PC-3 (cell line): ENCODE results near the gene MEIOSIN.

ENCODE experiments used
- EZH2 ChIP-seq: fragments of 300-600 bp; sonication (generic); IDR thresholded peaks from one replicate; pipeline ENCODE4 v1.6.1; 2017; ENCODE audit warnings: antibody characterized with exemption, mild to moderate bottlenecking, low read length; ENCODE audit not compliant: unreplicated experiment
- EZH2phosphoT487 ChIP-seq: fragments of 300-600 bp; sonication (generic); IDR thresholded peaks from 2 replicates; pipeline ENCODE4 v1.6.1; 2018; ENCODE audit warnings: mild to moderate bottlenecking, antibody characterized with exemption, low read length, borderline replicate concordance
- TF ChIP-seq, protein P1 (sequence below): fragments of 300-600 bp; sonication (generic); conservative IDR thresholded peaks from 2 replicates; pipeline ENCODE4 v1.5.1; 2017; ENCODE audit warnings: antibody characterized with exemption, low read depth, mild to moderate bottlenecking, low read length

DNA sequence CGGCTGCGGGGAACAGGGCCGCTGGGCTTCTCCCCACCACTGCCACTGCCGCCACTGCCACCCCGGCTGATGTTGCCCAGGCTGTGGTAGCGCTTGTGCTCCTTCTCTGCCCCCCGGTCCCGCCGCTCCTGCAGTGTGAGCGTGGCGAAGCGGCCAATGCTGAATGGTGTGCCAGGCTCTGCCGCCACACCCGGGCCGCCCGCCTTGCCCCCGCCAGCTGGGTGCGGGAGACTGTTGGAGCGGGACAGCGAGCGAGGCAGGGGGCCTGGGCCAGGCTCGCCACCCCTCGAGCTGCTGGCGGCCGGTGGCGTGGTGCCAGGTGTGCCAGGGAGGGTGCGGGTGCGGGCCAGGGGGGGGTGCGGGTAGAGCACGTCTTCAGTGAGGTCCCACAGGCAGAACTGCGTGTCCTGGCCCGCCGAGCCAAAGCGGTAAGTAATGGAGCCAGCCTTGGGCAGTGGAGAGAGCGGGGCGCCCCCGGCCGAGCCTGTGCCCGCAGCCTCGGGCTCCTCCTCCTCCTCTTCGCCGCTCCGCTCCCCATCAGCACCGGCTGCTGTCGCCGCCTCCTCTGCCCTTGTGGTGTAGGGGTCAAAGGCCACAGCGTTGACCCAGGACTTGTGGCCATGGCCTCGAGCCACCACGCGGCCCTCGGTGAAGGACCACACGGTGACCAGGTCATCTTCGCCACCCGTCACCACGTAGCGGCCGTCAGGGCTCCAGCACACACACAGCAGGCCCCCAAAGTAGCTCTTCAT lies 52.7 kb downstream of the MEIOSIN start:
- TF ChIP-seq, protein P1, sequence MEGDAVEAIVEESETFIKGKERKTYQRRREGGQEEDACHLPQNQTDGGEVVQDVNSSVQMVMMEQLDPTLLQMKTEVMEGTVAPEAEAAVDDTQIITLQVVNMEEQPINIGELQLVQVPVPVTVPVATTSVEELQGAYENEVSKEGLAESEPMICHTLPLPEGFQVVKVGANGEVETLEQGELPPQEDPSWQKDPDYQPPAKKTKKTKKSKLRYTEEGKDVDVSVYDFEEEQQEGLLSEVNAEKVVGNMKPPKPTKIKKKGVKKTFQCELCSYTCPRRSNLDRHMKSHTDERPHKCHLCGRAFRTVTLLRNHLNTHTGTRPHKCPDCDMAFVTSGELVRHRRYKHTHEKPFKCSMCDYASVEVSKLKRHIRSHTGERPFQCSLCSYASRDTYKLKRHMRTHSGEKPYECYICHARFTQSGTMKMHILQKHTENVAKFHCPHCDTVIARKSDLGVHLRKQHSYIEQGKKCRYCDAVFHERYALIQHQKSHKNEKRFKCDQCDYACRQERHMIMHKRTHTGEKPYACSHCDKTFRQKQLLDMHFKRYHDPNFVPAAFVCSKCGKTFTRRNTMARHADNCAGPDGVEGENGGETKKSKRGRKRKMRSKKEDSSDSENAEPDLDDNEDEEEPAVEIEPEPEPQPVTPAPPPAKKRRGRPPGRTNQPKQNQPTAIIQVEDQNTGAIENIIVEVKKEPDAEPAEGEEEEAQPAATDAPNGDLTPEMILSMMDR, result no peak
- no peak for TF ChIP-seq EZH2
- TF ChIP-seq EZH2phosphoT487, result no peak
